ENCODE results near the gene WASF2.

WASF2 gene

GRCh38 chr1:27451343-27451742 lies 38.6 kb downstream of the WASF2 start:
- peaks cover 0 to 30% of the 10 kb centered on the region in 2 donors for H3K36me3 ChIP-seq (replicated peaks in 1 of 2; ENCODE audit: control insufficient read depth in 2 of 2, insufficient read depth in 2 of 2, low read length in 2 of 2)
- H3K4me1 ChIP-seq (ENCODE audit: control insufficient read depth in 2 of 2, insufficient read depth in 1 of 2, low read depth in 1 of 2, low read length in 2 of 2) = peaks cover 9 to 17% of the 10 kb centered on the region in 2 donors
- no peak for DNase-seq (ENCODE audit: low spot score)
- no peak overlapping the region for H3K4me3 ChIP-seq (ENCODE audit: low read length in 2 of 2)
- WGBS, 2 donors (ENCODE audit: extremely low coverage in 2 of 2, insufficient read length in 2 of 2, insufficient replicate concordance in 1 of 2) = no CpG with 5 or more reads among the region's 1 CpG
- H3K27me3 ChIP-seq (ENCODE audit: control insufficient read depth in 3 of 3, insufficient read depth in 3 of 3, low read depth in 1 of 3, low read length in 3 of 3) = no peaks in the 10 kb centered on the region
- no peak overlapping the region for H3K14ac ChIP-seq (ENCODE audit: low read length)
- no peak overlapping the region for H3K9ac ChIP-seq (ENCODE audit: low read depth, low read length, poor library complexity)
- no peak overlapping the region for H2BK120ac ChIP-seq (ENCODE audit: low read depth, low read length)
- H3K4ac ChIP-seq (ENCODE audit: low read length) = no peak overlapping the region
- H3K23ac ChIP-seq (ENCODE audit: low read depth, low read length, poor library complexity) = no peak overlapping the region
- H2AK5ac ChIP-seq (ENCODE audit: low read depth, low read length) = no peak overlapping the region
- no peak overlapping the region for H2AFZ ChIP-seq (ENCODE audit: low read length)
- H4K91ac ChIP-seq (ENCODE audit: low read depth, low read length, poor library complexity) = no peak overlapping the region
- no peak overlapping the region for H4K8ac ChIP-seq (ENCODE audit: low read depth, low read length)
- H3K9me3 ChIP-seq (replicated peaks in 1 of 2; ENCODE audit: control insufficient read depth in 2 of 2, insufficient read depth in 1 of 2, low read depth in 1 of 2, low read length in 2 of 2) = peaks cover 0 to 2% of the 10 kb centered on the region in 2 donors
- no peak overlapping the region for H3K27ac ChIP-seq (replicated peaks; ENCODE audit: low read length)
- H3K18ac ChIP-seq (ENCODE audit: low read length) = no peak overlapping the region
- H2BK5ac ChIP-seq (ENCODE audit: low read length) = no peak overlapping the region
- no peak overlapping the region for H3K4me2 ChIP-seq (ENCODE audit: insufficient read depth, low read length, poor library complexity, severe bottlenecking)
- no peak overlapping the region for H2BK12ac ChIP-seq (ENCODE audit: low read length)
- H3K79me1 ChIP-seq (ENCODE audit: low read depth, low read length) = no peaks in the 10 kb centered on the region
- no peak overlapping the region for H2BK15ac ChIP-seq (ENCODE audit: low read length)

DNA sequence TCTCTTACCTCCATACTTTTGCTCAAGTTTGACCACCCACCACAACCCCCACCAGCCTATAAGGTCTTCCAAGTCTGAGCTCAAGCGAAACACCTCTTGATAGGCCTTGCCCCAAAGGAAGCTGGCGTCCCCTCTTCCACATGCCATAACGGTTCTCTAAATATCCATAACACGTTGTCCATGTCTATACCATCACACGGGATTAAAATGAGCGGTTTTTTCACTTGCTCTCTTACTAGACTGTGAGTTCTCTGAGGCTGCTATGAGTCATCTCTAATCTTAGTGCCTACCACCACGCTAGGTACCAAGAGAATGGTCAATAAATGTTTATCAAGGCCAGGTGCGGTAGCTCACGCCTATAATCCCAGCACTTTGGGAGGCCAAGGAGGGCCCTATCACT lies 41.0 kb downstream of the WASF2 start:
- no peak overlapping the region for H3K18ac ChIP-seq (ENCODE audit: low read length)
- H3K27ac ChIP-seq (replicated peaks; ENCODE audit: low read length) = no peak overlapping the region
- peaks cover 0 to 2% of the 10 kb centered on the region in 2 donors for H3K9me3 ChIP-seq (replicated peaks in 1 of 2; ENCODE audit: control insufficient read depth in 2 of 2, insufficient read depth in 1 of 2, low read depth in 1 of 2, low read length in 2 of 2)
- no peak overlapping the region for H2BK120ac ChIP-seq (ENCODE audit: low read depth, low read length)
- H3K79me1 ChIP-seq (ENCODE audit: low read depth, low read length) = no peaks in the 10 kb centered on the region
- no peak for DNase-seq (ENCODE audit: low spot score)
- H2BK5ac ChIP-seq (ENCODE audit: low read length) = no peak overlapping the region
- no peak overlapping the region for H3K14ac ChIP-seq (ENCODE audit: low read length)
- H3K4me3 ChIP-seq (ENCODE audit: low read length in 2 of 2) = no peak overlapping the region
- peaks cover 11 to 17% of the 10 kb centered on the region in 2 donors for H3K4me1 ChIP-seq (ENCODE audit: control insufficient read depth in 2 of 2, insufficient read depth in 1 of 2, low read depth in 1 of 2, low read length in 2 of 2)
- no peak overlapping the region for H4K8ac ChIP-seq (ENCODE audit: low read depth, low read length)
- H3K27me3 ChIP-seq (ENCODE audit: control insufficient read depth in 3 of 3, insufficient read depth in 3 of 3, low read depth in 1 of 3, low read length in 3 of 3) = no peaks in the 10 kb centered on the region
- no peak overlapping the region for H2AK5ac ChIP-seq (ENCODE audit: low read depth, low read length)
- no peak overlapping the region for H2BK15ac ChIP-seq (ENCODE audit: low read length)
- no peak overlapping the region for H2BK12ac ChIP-seq (ENCODE audit: low read length)
- no CpG with 5 or more reads among the region's 9 CpGs for WGBS, 2 donors (ENCODE audit: extremely low coverage in 2 of 2, insufficient read length in 2 of 2, insufficient replicate concordance in 1 of 2)
- no peak overlapping the region for H3K4ac ChIP-seq (ENCODE audit: low read length)
- no peak overlapping the region for H4K91ac ChIP-seq (ENCODE audit: low read depth, low read length, poor library complexity)
- H3K9ac ChIP-seq (ENCODE audit: low read depth, low read length, poor library complexity) = no peak overlapping the region
- H2AFZ ChIP-seq (ENCODE audit: low read length) = no peak overlapping the region
- H3K36me3 ChIP-seq (replicated peaks in 1 of 2; ENCODE audit: control insufficient read depth in 2 of 2, insufficient read depth in 2 of 2, low read length in 2 of 2) = peaks cover 0 to 24% of the 10 kb centered on the region in 2 donors
- no peak overlapping the region for H3K4me2 ChIP-seq (ENCODE audit: insufficient read depth, low read length, poor library complexity, severe bottlenecking)
- H3K23ac ChIP-seq (ENCODE audit: low read depth, low read length, poor library complexity) = no peak overlapping the region

DNA sequence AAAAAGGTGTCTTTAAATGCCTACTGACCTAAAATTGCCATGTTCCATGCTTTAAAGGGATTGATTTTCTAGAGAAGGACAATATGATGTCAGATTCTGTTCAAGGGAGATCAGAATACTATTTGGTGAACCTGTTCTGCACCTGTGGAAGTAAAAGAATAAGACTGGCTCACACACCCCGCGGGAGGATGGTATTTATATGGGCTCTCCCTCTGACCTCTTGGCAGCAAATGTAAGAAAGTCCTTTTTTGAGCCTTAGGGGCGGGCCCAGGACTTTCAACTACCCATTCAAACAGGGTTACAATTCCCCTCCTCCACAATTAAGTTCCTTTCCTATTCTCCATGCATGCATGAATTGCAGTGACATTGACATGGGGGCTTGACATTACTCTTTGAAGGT lies 42.1 kb downstream of the WASF2 start:
- H2BK15ac ChIP-seq (ENCODE audit: low read length) = no peak overlapping the region
- DNase-seq (ENCODE audit: low spot score) = no peak
- no peak overlapping the region for H3K18ac ChIP-seq (ENCODE audit: low read length)

DNA sequence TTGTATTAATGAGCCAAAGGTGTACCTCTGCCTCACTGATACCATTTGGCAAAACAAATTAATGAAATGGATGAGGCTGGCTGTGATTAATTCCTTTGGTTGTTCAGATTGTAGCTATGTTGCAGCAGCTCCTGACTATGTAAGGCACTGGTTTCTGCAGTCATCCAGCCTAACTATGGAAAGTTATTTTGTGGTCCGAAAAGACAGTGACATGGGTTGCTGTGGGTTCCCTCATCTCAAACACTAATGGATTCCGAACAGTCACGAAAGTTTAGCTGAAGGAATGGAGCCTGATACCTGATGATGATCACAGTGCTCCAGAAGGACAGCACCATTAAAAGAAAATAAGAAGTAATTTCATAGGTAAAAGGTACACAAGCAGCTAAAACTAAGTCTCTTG lies 42.6 kb downstream of the WASF2 start:
- H3K27me3 ChIP-seq (ENCODE audit: control insufficient read depth in 3 of 3, insufficient read depth in 3 of 3, low read depth in 1 of 3, low read length in 3 of 3) = no peaks in the 10 kb centered on the region
- H4K91ac ChIP-seq (ENCODE audit: low read depth, low read length, poor library complexity) = no peak overlapping the region
- H3K36me3 ChIP-seq (replicated peaks in 1 of 2; ENCODE audit: control insufficient read depth in 2 of 2, insufficient read depth in 2 of 2, low read length in 2 of 2) = peaks cover 0 to 25% of the 10 kb centered on the region in 2 donors
- H3K14ac ChIP-seq (ENCODE audit: low read length) = no peak overlapping the region
- no peak overlapping the region for H3K4me3 ChIP-seq (ENCODE audit: low read length in 2 of 2)
- H2AK5ac ChIP-seq (ENCODE audit: low read depth, low read length) = no peak overlapping the region
- no CpG with 5 or more reads among the region's 3 CpGs for WGBS, 2 donors (ENCODE audit: extremely low coverage in 2 of 2, insufficient read length in 2 of 2, insufficient replicate concordance in 1 of 2)
- no peak overlapping the region for H3K4ac ChIP-seq (ENCODE audit: low read length)
- H2BK5ac ChIP-seq (ENCODE audit: low read length) = no peak overlapping the region
- H3K9ac ChIP-seq (ENCODE audit: low read depth, low read length, poor library complexity) = no peak overlapping the region
- H3K18ac ChIP-seq (ENCODE audit: low read length) = no peak overlapping the region
- peaks cover 11 to 17% of the 10 kb centered on the region in 2 donors for H3K4me1 ChIP-seq (ENCODE audit: control insufficient read depth in 2 of 2, insufficient read depth in 1 of 2, low read depth in 1 of 2, low read length in 2 of 2)
- H2AFZ ChIP-seq (ENCODE audit: low read length) = no peak overlapping the region
- no peak overlapping the region for H2BK15ac ChIP-seq (ENCODE audit: low read length)
- H2BK120ac ChIP-seq (ENCODE audit: low read depth, low read length) = no peak overlapping the region
- no peaks in the 10 kb centered on the region for H3K79me1 ChIP-seq (ENCODE audit: low read depth, low read length)
- peaks cover 0 to 2% of the 10 kb centered on the region in 2 donors for H3K9me3 ChIP-seq (replicated peaks in 1 of 2; ENCODE audit: control insufficient read depth in 2 of 2, insufficient read depth in 1 of 2, low read depth in 1 of 2, low read length in 2 of 2)
- H3K23ac ChIP-seq (ENCODE audit: low read depth, low read length, poor library complexity) = no peak overlapping the region
- H3K27ac ChIP-seq (replicated peaks; ENCODE audit: low read length) = peak overlapping the region; percentile 12
- H4K8ac ChIP-seq (ENCODE audit: low read depth, low read length) = no peak overlapping the region
- H3K4me2 ChIP-seq (ENCODE audit: insufficient read depth, low read length, poor library complexity, severe bottlenecking) = no peak overlapping the region
- no peak overlapping the region for H2BK12ac ChIP-seq (ENCODE audit: low read length)
- DNase-seq (ENCODE audit: low spot score) = no peak

More for the DNA sequence above, 42.1 kb downstream of the WASF2 start:
- Histone ChIP-seq H2AFZ (ENCODE audit: low read length) (no peak overlapping the region), H2BK12ac (ENCODE audit: low read length) (no peak overlapping the region), H3K4ac (ENCODE audit: low read length) (no peak overlapping the region), H3K4me2 (ENCODE audit: insufficient read depth, low read length, poor library complexity, severe bottlenecking) (no peak overlapping the region), H3K23ac (ENCODE audit: low read depth, low read length, poor library complexity) (no peak overlapping the region), H3K36me3 (replicated peaks in 1 of 2; ENCODE audit: control insufficient read depth in 2 of 2, insufficient read depth in 2 of 2, low read length in 2 of 2) (peaks cover 0 to 25% of the 10 kb centered on the region in 2 donors), H2AK5ac (ENCODE audit: low read depth, low read length) (no peak overlapping the region), H2BK120ac (ENCODE audit: low read depth, low read length) (no peak overlapping the region), H4K91ac (ENCODE audit: low read depth, low read length, poor library complexity) (no peak overlapping the region), H3K27me3 (ENCODE audit: control insufficient read depth in 3 of 3, insufficient read depth in 3 of 3, low read depth in 1 of 3, low read length in 3 of 3) (no peaks in the 10 kb centered on the region), H3K27ac (replicated peaks; ENCODE audit: low read length) (no peak overlapping the region), H3K4me1 (ENCODE audit: control insufficient read depth in 2 of 2, insufficient read depth in 1 of 2, low read depth in 1 of 2, low read length in 2 of 2) (peaks cover 11 to 17% of the 10 kb centered on the region in 2 donors), H3K79me1 (ENCODE audit: low read depth, low read length) (no peaks in the 10 kb centered on the region), H4K8ac (ENCODE audit: low read depth, low read length) (no peak overlapping the region), H3K9ac (ENCODE audit: low read depth, low read length, poor library complexity) (no peak overlapping the region), H3K4me3 (ENCODE audit: low read length in 2 of 2) (no peak overlapping the region), H2BK5ac (ENCODE audit: low read length) (no peak overlapping the region), H3K9me3 (replicated peaks in 1 of 2; ENCODE audit: control insufficient read depth in 2 of 2, insufficient read depth in 1 of 2, low read depth in 1 of 2, low read length in 2 of 2) (peaks cover 0 to 2% of the 10 kb centered on the region in 2 donors), H3K14ac (ENCODE audit: low read length) (no peak overlapping the region)
- no CpG with 5 or more reads among the region's 3 CpGs for WGBS, 2 donors (ENCODE audit: extremely low coverage in 2 of 2, insufficient read length in 2 of 2, insufficient replicate concordance in 1 of 2)

Measured in neuronal stem cell (in vitro differentiated cells).